Stimulated activated CD4-positive, alpha-beta T cell treated with anti-CD3 and anti-CD28 coated beads, Interleukin-1b, Interleukin-23, amount 100 ng/mL, for 48 hours (primary cell): ENCODE measurements around the gene CALU.

Experiments used
- DNase-seq: peaks from one replicate; pipeline ENCODE4 v3.0.0-alpha.2; 2020

The CALU gene

GRCh38 chr7:128739048-128739962 is at the start of gene CALU:
Gene CALU, plus strand, starts transcription at chr7:128739359. Its CDS starts 9,225 bp downstream, at chr7:128748584.
- peak; percentile 95 for DNase-seq

DNA sequence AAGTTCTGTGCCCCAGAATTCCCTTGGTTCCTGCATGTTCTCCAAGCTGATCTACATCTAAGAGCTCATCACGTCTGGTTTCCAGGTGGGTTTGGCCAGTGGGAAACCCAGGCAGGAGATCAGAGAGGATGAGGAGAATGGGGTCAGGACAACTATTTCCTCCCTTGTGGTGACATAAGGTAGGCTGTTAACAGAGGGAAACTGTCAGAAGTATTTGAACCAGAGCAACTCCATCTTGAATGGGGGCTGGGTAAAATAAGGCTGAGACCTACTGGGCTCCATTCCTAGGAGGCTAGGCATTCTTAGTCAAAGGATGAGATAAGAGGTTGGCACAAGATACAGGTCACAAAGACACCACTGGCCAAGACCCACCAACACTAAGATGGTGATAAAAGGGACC is 47.9 kb upstream of the CALU start:
- DNase-seq = no peak

DNA sequence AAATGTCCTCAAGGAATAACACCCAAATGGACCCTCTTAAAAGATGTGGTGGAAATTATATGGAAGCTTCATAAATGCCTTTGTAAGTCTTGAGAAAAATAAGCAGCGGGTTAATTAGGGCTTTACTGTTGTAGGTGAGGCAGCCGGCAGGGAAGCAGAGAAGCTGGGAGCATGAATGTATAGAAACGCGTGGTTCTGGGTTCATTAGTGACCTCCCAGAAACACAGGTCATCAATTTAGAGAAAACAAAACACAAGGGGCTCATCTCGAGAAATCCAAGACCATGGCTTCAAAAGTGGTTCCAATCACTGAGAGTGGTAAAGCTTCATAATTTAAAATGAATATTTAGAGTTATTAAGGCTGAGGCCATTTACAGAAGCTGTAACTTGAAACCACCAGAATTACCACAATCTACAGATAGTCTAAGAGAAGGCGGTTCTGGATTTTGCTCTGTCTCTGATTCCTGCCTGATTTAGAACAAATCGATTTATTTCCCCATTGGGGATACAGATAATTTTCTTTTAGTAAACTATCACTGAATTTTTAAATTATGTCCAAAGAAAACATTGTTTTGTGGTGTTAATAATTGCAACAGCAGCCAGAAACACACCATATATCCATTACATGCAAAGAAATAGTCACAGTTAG is 46.4 kb upstream of the CALU start:
- DNase-seq = no peak

GRCh38 chr7:128693373-128694015 is 45.7 kb upstream of the CALU start:
- DNase-seq = no peak

GRCh38 chr7:128694738-128695137 is 44.4 kb upstream of the CALU start:
- no peak for DNase-seq

DNA sequence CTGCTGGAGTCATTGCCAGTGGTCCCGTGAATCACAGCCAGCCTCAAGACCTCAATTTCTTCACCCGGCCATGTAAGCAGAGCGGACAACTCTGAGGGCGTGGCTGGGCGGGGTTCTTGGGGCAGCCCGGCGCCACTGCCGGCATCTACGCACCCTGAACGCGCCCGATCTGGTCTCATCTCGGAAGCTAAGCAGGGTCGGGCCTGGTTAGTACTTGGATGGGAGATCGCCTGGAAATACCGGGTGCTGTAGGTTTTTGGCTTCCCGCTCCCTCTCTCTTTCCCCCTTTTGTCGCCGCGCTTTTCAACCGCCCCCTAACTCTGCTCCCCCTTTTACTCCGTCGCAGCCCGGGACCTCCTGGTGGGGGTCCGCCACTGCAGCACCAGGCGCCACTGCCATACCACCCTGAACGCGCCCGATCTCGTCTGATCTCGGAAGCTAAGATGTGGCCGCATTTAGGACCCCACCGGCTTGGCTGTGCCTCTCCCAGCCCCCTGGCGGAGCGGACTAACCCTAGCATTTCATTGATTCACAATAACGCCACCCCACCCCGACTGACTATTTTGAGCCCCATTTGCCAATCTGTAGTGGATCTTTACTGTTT is 41.8 kb upstream of the CALU start:
- peak; percentile 68 for DNase-seq

- DNase-seq = no peak
Measured at GRCh38 chr7:128699196-128699712, 39.9 kb upstream of the CALU start.

GRCh38 chr7:128699895-128700294 is 39.3 kb upstream of the CALU start:
- DNase-seq = no peak

DNA sequence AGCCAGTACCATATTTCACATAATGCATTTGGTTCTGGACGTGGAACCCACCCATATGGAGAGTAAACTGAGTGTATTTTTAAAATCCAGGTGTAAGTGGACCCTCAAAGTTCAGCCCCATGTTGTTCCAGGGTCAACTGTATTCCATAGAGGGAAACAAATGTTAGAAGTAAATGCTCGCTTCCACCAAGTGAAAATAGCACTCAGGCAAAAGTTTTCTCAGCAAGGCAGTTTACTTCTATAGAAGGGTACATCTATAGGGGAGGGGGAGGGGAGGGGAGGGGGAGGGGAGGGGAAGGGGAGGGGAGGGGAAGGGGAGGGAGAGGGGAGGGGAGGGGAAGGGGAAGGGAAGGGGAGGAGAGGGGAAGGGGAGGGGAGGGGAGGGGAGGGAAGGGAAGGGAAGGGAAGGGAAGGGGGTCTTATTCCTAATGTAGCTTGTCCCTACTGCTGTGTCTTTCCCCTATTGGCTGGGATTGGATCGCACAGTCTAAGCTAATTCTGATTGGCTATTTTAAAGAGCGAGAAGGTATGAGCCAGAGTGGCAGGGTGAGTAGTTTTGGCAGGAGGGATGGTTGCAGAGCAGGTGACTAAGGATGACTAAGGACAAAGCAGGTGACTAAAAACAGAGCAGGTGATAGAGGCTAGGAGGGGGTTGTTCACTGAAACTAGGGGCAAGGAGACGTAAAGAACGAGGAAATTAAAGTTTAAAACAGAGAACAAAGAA is 37.9 kb upstream of the CALU start:
- no peak for DNase-seq

DNA sequence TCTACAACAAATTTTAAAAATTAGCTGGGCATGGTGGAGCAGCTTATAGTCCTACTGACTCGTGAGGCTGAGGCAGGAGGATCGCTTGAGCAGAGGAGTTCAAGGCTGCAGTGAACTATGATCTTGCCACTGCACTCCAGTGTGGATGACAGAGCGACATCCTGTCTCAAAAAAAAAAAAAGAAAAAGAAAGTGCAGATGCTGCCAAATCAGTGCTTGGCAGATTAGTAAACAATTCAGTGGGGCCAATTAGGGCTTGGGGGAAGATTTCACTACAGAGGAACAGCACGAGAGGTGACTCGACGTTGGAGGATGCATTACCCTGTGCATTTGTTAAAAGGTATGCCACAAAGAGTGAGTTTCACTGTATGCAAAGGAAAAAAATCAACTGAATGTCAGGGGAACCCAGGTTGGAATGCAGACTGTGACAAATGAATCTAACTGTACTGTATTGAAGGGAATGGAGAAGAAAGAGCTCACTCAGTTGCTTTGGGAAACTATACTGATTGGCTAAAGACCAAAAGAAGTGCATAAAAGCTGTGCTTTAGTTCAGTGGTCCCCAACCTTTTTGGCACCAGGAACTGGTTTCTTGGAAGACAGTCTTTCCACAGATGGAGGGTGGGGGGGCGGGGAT is 35.4 kb upstream of the CALU start:
- no peak for DNase-seq

DNA sequence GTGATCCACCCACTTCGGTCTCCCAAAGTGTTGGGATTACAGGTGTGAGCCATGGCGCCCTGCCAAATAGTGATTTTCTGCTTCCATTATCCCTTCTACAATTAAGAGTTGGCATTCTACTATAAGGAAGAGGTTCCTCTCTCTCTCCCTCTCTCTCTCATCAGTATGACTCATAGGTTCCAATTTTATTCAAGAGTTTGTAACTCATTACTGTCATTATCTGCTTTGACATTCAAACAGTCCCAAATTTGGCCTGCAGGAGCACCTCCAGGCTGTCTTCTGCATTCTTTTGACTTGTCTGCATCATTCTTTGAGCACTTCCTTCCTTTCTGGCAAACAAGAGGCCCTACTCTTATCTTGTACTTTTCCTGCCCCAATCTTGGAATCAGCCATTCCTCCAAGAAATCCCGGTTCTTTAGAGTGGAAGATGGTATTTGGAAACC is 33.2 kb upstream of the CALU start:
- no peak for DNase-seq

- DNase-seq = no peak
Measured at GRCh38 chr7:128707752-128708151, 31.4 kb upstream of the CALU start.

DNA sequence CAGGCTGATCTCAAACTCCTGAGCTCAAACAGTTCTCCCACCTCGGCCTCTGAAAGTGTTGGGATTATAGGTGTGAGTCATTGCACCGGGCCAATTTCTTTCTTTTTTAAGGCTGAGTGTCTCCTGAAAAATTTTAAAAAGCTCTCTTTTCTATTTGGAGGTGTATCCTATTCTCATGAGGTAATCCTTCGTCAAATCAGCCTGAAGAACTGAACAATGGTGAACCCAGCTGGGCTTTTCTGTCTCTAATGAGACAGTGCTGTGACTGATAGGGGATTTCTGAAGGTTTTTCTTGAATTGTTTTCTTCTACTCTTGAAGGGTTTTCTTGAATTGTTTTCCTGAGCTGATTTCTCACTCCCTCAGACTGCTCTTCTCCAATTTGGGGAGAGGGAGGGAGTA is 30.9 kb upstream of the CALU start:
- no peak for DNase-seq

DNA sequence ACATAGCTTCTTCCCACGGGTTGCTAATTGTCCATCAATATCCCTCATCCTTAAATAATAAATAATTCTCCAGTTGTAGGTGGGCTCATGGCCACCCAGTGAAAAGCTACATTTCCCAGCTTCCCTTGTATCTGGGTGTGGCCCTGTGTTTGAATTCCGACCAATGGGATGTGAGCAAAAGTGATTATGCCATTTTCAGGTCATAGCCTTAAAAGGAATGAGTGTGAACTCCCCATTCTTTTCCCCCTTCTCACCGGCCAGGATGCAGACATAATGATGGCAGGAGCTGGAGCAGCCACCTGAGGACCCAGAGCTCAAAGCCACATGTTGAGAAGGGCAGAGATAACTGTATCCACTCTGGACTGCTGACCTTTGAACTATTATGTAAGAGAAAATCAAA is 30.3 kb upstream of the CALU start:
- DNase-seq = no peak

GRCh38 chr7:128710481-128710880 is 28.7 kb upstream of the CALU start:
- no peak for DNase-seq

DNA sequence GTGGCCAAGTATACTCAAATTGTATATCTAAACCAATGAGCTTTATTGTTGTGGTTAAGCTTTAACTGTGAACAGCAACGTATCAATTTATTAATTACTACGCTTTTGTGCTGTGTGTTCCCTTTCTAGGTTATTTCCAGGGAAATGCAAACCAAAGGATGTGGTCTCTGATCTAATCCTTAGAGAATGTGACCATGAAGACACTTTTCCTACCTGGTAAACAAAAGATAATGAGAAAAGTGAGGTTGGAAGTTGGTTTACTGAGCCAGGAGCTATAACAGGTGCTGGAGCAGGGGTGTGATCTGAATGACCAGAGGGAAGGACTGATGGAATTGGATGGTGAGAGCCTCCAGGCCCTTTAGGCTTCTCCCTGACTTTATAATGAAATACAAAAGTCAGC is 25.4 kb upstream of the CALU start:
- DNase-seq = no peak

DNA sequence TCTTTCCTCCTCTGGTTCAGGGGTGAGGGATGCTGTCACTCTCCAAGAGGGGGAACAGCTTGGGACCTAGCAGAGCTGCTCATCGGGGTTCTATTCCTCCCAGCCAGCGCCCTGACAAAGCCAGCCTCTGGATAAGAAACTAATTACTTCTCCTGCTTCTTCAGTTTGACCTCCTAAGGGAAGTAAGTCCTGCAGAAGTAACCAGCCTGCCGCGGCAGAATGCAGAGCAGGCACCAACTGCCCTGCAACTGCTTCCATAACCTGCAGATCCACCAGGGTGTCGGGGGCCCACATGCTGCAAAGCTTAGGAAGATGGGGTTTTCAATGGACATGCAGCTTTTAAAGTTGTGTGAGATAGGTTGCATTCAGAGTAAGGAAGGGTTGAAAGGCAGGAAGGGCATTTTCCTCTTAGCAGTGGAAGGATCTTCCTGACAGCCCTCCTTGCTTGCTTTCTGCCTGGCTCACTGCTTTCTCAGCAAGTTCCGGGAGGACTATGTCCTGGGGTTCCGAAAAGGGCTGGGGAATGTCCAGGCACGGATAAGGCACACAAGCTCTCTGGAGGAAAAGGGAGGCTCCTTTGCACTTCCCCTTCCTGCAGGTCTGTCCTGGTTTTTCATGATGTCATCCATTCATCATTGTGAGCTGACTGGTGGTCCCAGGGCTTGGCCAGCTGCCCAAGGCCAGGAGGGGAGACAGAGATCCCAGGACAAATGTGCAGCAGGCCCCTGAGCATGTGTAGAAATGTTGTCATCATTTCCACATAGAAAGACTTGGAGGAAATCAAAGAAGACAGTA is 24.3 kb upstream of the CALU start:
- DNase-seq = no peak

- DNase-seq = no peak
Measured at GRCh38 chr7:128718967-128719642, 20.1 kb upstream of the CALU start.

DNA sequence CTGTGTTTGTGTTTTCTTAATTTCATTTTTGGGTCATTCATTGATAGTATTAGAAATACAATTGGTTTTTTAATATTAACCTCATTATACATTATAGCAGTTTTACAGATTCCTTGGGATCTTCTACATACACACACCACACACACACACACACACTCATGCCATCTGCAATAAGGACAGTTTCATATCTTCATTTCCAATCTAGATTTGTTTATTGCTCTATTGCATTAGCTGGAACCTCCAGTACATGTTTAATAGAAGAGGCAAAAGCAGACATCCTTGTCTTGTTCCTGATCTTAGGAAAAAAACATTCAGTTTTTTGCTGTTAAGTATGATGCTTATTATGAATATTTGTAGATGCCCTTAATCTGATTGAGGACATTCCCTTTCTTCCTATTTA is 17.8 kb upstream of the CALU start:
- DNase-seq = no peak

DNA sequence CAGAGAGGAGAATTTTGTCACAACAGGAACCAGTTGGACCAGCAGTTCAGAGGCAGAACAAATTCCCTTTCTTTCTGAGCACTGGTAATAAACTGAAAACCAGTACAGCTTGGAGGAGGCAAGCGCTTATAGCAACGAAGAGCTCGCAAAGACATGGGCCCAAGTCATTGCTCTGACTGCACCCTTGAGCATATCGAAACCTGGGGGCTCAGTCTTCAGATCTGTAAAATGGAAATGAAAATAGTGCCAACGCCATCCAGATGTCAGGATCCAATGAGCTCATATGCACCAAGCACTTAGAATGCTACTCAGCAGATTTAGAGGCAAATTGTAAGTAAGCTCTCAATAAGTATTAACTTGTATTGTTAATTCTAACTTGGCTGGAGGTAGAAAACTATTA is 14.4 kb upstream of the CALU start:
- no peak for DNase-seq
